Omental fat pad (tissue), 4 donors: ENCODE measurements around the gene SSTR1. TPM values are rescaled to one million over a fixed set of nuclear protein-coding genes. Genes with fewer than 3 reads are reported as not detected.

ENCODE experiments used
- ATAC-seq: fragments of 150-250 bp; one replicate; pipeline ENCODE4 v1.9.1; 2016; ENCODE audit warnings: mild to moderate bottlenecking, moderate library complexity; ENCODE audit not compliant: low FRiP score
- DNase-seq: peaks from one replicate; pipeline ENCODE4 v3.0.0-alpha.2; 2019; ENCODE audit warnings: low spot score
- CTCF ChIP-seq, 3 donors: fragments of 450-650 bp; IDR thresholded peaks; one replicate each; pipeline ENCODE4 v1.5.1; 2016 to 2017; ENCODE audit warnings: antibody characterized with exemption in 3 of 3, mild to moderate bottlenecking in 3 of 3, moderate library complexity in 2 of 3
- total RNA-seq, 4 donors: library from RNA; depleted of rRNA; stranded (reverse); fragments of >200 nt; gene quantifications; one replicate each; pipeline ENCODE4 v1.1.0, GENCODE V29; 2016

SSTR1 gene
- total RNA-seq, 4 donors from 2014 or later: 0.19 to 1.4 (median 0.55) TPM

DNA sequence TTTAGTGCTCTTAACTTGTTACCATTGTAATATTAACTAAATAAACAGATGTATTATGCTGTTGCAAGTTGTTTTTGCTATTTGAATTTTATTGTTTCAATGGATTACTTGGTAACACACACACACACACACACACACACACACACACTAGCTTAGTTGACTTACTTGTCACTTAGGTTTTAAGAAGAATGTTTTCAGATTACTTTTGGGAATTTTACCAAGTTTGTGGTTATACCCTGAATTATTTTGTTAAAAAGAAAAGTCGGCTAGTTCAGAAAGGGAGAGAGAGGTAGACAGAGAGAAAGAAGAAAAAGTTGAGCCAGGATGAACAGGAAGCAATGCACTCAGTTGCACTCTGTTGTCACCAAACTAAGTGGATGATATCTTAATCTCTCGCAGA, 5.3 kb downstream of the SSTR1 start:
- DNase-seq (no peak), ATAC-seq (no peak)
- TF ChIP-seq CTCF (IDR thresholded peaks at IDR 0.05): no peak

- DNase-seq (no peak), ATAC-seq (peak; percentile 37)
- TF ChIP-seq CTCF (IDR thresholded peaks at IDR 0.05): no peak
Observed at GRCh38 chr14:38217553-38217952, 9.8 kb downstream of the SSTR1 start.

DNA sequence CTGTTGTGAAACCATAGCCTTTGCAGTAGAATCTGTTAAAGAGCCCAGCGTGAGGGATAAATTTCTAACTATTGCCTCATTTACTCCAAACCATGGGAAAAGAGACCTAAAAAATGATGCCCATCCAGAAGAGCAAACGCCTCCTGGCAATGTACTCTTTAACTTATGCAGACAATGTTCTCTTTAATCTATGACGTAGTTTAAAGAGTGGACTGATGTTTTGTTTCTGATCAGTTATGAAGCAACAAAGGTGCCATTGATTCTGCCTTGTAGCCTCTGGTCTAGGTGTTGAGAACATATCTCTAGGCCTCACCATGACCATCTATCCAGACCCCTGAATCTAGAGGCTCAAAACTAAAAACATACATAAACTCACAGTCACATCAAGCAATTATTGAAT, 13.4 kb downstream of the SSTR1 start:
- TF ChIP-seq CTCF (IDR thresholded peaks at IDR 0.05): no peak
- ATAC-seq: no peak
- no peak for DNase-seq

DNA sequence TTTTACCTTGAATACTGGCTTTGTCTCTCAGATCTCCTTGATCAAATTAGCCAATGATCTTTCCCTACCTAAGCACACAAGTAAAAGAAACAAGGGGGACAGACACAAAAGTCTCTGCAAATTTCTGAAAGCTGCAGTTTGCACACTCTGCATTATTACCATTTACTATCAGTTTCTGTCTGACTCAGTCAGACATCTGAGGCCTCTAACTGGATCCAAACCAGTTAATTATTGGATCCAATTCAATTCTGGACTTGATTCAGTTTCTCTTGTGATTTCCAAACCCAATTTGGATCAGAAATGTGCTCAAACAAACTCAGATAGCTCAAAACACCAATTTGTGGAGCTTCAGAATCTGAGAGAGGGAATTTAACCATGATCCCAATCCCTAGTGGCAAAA, 16.6 kb downstream of the SSTR1 start:
- DNase-seq (no peak), ATAC-seq (no peak)
- no peak for TF ChIP-seq CTCF (IDR thresholded peaks at IDR 0.05)

DNA sequence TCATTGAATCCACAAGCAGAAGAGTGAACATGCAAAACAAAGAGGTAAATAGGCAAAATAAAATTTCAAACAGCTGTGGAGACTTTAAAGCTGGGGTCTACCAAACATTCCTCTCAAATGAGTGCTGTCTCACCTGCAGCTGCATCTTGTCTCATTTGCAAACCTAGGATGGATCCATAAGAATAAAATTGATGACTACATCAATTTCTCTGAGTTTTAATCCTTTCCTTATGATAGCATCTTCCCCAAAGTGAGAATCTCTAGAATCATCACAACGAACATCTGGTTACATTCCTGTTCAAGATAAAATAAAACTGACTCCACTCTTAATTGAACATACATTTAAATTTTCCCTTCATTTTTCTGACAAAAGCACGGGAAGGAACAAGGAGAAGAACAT, 18.2 kb downstream of the SSTR1 start:
- no peak for TF ChIP-seq CTCF (IDR thresholded peaks at IDR 0.05)
- ATAC-seq: no peak
- no peak for DNase-seq

DNA sequence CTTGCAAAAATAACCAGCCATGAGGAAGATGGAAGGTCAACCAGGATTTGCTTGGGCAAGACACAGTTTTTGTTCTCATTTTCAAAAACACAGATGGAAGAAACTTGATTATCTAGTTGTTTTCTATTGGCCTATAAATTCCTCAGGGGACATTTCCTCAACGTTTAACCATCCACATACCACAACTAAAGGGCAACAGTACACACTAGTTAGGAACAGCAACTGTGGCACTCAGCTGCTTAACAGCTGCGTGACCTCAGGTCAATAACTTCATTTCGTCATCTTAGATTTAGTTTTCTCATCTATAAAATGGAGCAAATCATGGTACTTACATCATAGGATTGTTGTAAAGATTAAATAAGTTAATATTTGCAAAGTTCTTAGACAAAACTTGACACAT, 18.7 kb downstream of the SSTR1 start:
- ATAC-seq (no peak), DNase-seq (no peak)
- no peak for TF ChIP-seq CTCF (IDR thresholded peaks at IDR 0.05)

GRCh38 chr14:38233218-38233617, 25.5 kb downstream of the SSTR1 start:
- no peak for TF ChIP-seq CTCF (IDR thresholded peaks at IDR 0.05)
- DNase-seq: no peak
- ATAC-seq: no peak
